H9 (cell line): ENCODE measurements around the gene DNAH12. TPM values are rescaled to one million over a fixed set of nuclear protein-coding genes. Genes with fewer than 3 reads are reported as not detected.
"Not testable (repeated sequence)": the region's sequence is repeated elsewhere in the genome, so short reads cannot be mapped to it uniquely, and the experiment has no call there.

Experiments
- DNase-seq: peaks from one replicate; pipeline ENCODE4 v3.0.0-alpha.2; 2017
- H2AFZ ChIP-seq: one replicate; pipeline ENCODE4 v1.6.1; 2013; ENCODE audit warnings: mild to moderate bottlenecking, low read length, control low read depth, moderate library complexity
- H2AK5ac ChIP-seq: 2 replicates; pipeline ENCODE4 v1.6.1; 2013; ENCODE audit warnings: low read length, control low read depth, mixed read lengths; ENCODE audit not compliant: insufficient read length
- H2BK120ac ChIP-seq: one replicate; pipeline ENCODE4 v1.6.1; 2013; ENCODE audit warnings: low read depth, mild to moderate bottlenecking, low read length, control low read depth, inconsistent platforms; ENCODE audit not compliant: poor library complexity, severe bottlenecking
- H2BK12ac ChIP-seq: 2 replicates; pipeline ENCODE4 v1.6.1; 2013; ENCODE audit warnings: low read length, control low read depth, mixed read lengths, low read depth; ENCODE audit not compliant: insufficient read length
- H2BK15ac ChIP-seq: 2 replicates; pipeline ENCODE4 v1.6.1; 2013; ENCODE audit warnings: low read depth, low read length, control low read depth
- H2BK20ac ChIP-seq: one replicate; pipeline ENCODE4 v1.6.1; 2013; ENCODE audit warnings: low read depth, mild to moderate bottlenecking, low read length, control low read depth, inconsistent platforms; ENCODE audit not compliant: poor library complexity, severe bottlenecking
- H2BK5ac ChIP-seq: 2 replicates; pipeline ENCODE4 v1.6.1; 2013; ENCODE audit warnings: low read length, control low read depth, mixed read lengths; ENCODE audit not compliant: insufficient read length
- H3K14ac ChIP-seq: 2 replicates; pipeline ENCODE4 v1.6.1; 2013; ENCODE audit warnings: low read length, control low read depth; ENCODE audit not compliant: insufficient read depth
- H3K18ac ChIP-seq: 2 replicates; pipeline ENCODE4 v1.6.1; 2013; ENCODE audit warnings: low read depth, mild to moderate bottlenecking, mixed read lengths, low read length, control low read depth; ENCODE audit not compliant: insufficient read length
- H3K23ac ChIP-seq: 2 replicates; pipeline ENCODE4 v1.6.1; 2013; ENCODE audit warnings: low read length, control low read depth, mixed read lengths, low read depth; ENCODE audit not compliant: insufficient read length
- H3K23me2 ChIP-seq: 2 replicates; pipeline ENCODE4 v1.6.1; 2013; ENCODE audit warnings: low read depth, mild to moderate bottlenecking, mixed read lengths, low read length, control low read depth; ENCODE audit not compliant: insufficient read length, poor library complexity, severe bottlenecking
- H3K27ac ChIP-seq: 2 replicates; pipeline ENCODE4 v1.5.1; 2013; ENCODE audit warnings: low read length, control low read depth, mixed read lengths, low read depth; ENCODE audit not compliant: insufficient read length
- H3K27me3 ChIP-seq: 2 replicates; pipeline ENCODE4 v1.6.1; 2013; ENCODE audit warnings: low read length, control low read depth, inconsistent platforms; ENCODE audit not compliant: insufficient read depth
- H3K4ac ChIP-seq: 2 replicates; pipeline ENCODE4 v1.6.1; 2013; ENCODE audit warnings: low read depth, mild to moderate bottlenecking, control low read depth, inconsistent platforms, low read length, moderate library complexity
- H3K4me1 ChIP-seq: 2 replicates; pipeline ENCODE4 v1.6.1; 2013; ENCODE audit warnings: low read length, control low read depth, inconsistent platforms; ENCODE audit not compliant: insufficient read depth
- H3K4me2 ChIP-seq: 2 replicates; pipeline ENCODE4 v1.6.1; 2013; ENCODE audit warnings: low read length, control low read depth, mixed read lengths; ENCODE audit not compliant: insufficient read length, insufficient read depth
- H3K56ac ChIP-seq: 2 replicates; pipeline ENCODE4 v1.6.1; 2013; ENCODE audit warnings: low read depth, mild to moderate bottlenecking, mixed read lengths, low read length, control low read depth; ENCODE audit not compliant: insufficient read length
- H3K79me1 ChIP-seq: 2 replicates; pipeline ENCODE4 v1.6.1; 2013; ENCODE audit warnings: low read depth, mild to moderate bottlenecking, moderate library complexity, low read length, control low read depth, inconsistent platforms; ENCODE audit not compliant: insufficient read depth, poor library complexity, severe bottlenecking
- H3K79me2 ChIP-seq: 2 replicates; pipeline ENCODE4 v1.6.1; 2013; ENCODE audit warnings: low read length, control low read depth, inconsistent platforms; ENCODE audit not compliant: insufficient read depth
- H3K9ac ChIP-seq: 2 replicates; pipeline ENCODE4 v1.6.1; 2013; ENCODE audit warnings: low read length, control low read depth, mixed read lengths; ENCODE audit not compliant: insufficient read length; ENCODE audit errors: extremely low read depth
- H3K9me3 ChIP-seq: one replicate; pipeline ENCODE4 v1.6.1; 2013; ENCODE audit warnings: low read depth, low read length, inconsistent platforms; ENCODE audit not compliant: control insufficient read depth
- H3T11ph ChIP-seq: one replicate; pipeline ENCODE4 v1.6.1; 2013; ENCODE audit warnings: mild to moderate bottlenecking, low read length, control low read depth, inconsistent platforms
- H4K20me1 ChIP-seq: one replicate; pipeline ENCODE4 v1.6.1; 2013; ENCODE audit not compliant: control insufficient read depth, insufficient read length, insufficient read depth
- H4K5ac ChIP-seq: 2 replicates; pipeline ENCODE4 v1.6.1; 2013; ENCODE audit warnings: low read depth, mild to moderate bottlenecking, mixed read lengths, low read length, control low read depth; ENCODE audit not compliant: insufficient read length
- H4K8ac ChIP-seq: replicated peaks from 2 replicates; pipeline ENCODE4 v1.6.1; 2013; ENCODE audit warnings: low read length, control low read depth, mixed read lengths, low read depth; ENCODE audit not compliant: insufficient read length
- H4K91ac ChIP-seq: 2 replicates; pipeline ENCODE4 v1.6.1; 2013; ENCODE audit warnings: low read depth, mild to moderate bottlenecking, moderate library complexity, mixed read lengths, low read length, control low read depth; ENCODE audit not compliant: insufficient read length
- H3K27ac Mint-ChIP-seq, 3 experiments: 2 replicates in 2 of 3; 3 replicates in 1 of 3; pipeline ENCODE4 v1.8.0; 2020 to 2021; ENCODE audit warnings: mixed read lengths in 3 of 3, mild to moderate bottlenecking in 1 of 3, moderate library complexity in 1 of 3
- H3K27me3 Mint-ChIP-seq: 2 replicates; pipeline ENCODE4 v1.8.0; 2021; ENCODE audit warnings: low read depth, mild to moderate bottlenecking, moderate library complexity, mixed read lengths
- H3K36me3 Mint-ChIP-seq, 3 experiments: 2 replicates in 2 of 3; 3 replicates in 1 of 3; pipeline ENCODE4 v1.8.0; 2020 to 2021; ENCODE audit warnings: low read depth in 3 of 3, mixed read lengths in 3 of 3; ENCODE audit not compliant: insufficient read depth in 1 of 3
- H3K4me1 Mint-ChIP-seq, 2 experiments: 2 replicates each; pipeline ENCODE4 v1.8.0; 2020; ENCODE audit warnings: mixed read lengths in 2 of 2
- H3K4me3 Mint-ChIP-seq, 2 experiments: 2 replicates in 1 of 2; 3 replicates in 1 of 2; pipeline ENCODE4 v1.8.0; 2020 to 2021; ENCODE audit warnings: mild to moderate bottlenecking in 2 of 2, mixed read lengths in 2 of 2, moderate library complexity in 1 of 2
- H3K9me3 Mint-ChIP-seq, 2 experiments: 2 replicates in 1 of 2; 3 replicates in 1 of 2; pipeline ENCODE4 v1.8.0; 2020; ENCODE audit warnings: mild to moderate bottlenecking in 2 of 2, mixed read lengths in 2 of 2, moderate library complexity in 1 of 2
- CTCF ChIP-seq: fragments of 200-600 bp; sonication (generic); conservative IDR thresholded peaks from 3 replicates; pipeline ENCODE4 v1.8.0; 2021; ENCODE audit warnings: antibody characterized with exemption, mild to moderate bottlenecking
- WGBS: extraction: QIAGEN DNeasy Blood & Tissue Kit; methylation state at CpG from one replicate; pipeline ENCODE4 v1.1.7; 2013; ENCODE audit warnings: missing lambda C conversion rate, low lambda C conversion rate, mixed read lengths; ENCODE audit not compliant: insufficient read length; ENCODE audit errors: extremely low coverage; 5-methylcytosine and 5-hydroxymethylcytosine counted together
- total RNA-seq: library from RNA; stranded (reverse); gene quantifications from 2 replicates; pipeline ENCODE4 v1.2.1, GENCODE V29; 2021

Gene DNAH12
- total RNA-seq, 1 experiment from 2014 or later = not detected

DNA sequence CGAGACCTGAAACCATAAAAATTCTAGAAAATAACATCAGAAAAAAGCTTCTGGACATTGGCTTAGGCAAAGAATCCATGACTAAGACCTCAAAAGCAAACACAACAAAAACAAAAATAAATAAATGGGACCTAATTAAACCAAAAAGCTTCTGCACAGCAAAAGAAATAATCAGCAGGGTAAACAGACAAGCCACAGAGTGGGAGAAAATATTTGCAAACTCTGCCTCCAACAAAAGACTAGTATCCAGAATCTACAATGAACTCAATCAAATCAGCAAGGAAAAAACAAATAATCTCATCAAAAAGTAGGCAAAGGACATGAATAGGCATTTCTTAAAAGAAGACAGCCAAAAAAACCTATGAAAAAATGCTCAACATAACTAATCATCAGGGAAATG, 59.6 kb downstream of the DNAH12 start:
- Mint-ChIP-seq H3K9me3 (peaks cover 3% of the 10 kb centered on the region in 2 experiments; a peak in 4 of 5 replicates), H3K4me1 (no peaks in the 10 kb centered on the region), H3K27ac (no peak overlapping the region), H3K27me3 (no peaks in the 10 kb centered on the region), H3K4me3 (no peak overlapping the region), H3K36me3 (peaks cover 0 to 2% (median 0%) of the 10 kb centered on the region in 3 experiments; a peak in 1 of 7 replicates)
- Histone ChIP-seq H2AK5ac (no peak overlapping the region), H3K27me3 (no peaks in the 10 kb centered on the region), H3K4me2 (no peak overlapping the region), H3K23me2 (no peaks in the 10 kb centered on the region), H2BK5ac (no peak overlapping the region), H3K14ac (no peak overlapping the region), H2BK20ac (no peak overlapping the region), H3T11ph (no peak overlapping the region), H3K9me3 (no peaks in the 10 kb centered on the region), H4K20me1 (no peaks in the 10 kb centered on the region), H2AFZ (no peak overlapping the region), H4K8ac (no peak overlapping the region), H3K79me1 (no peaks in the 10 kb centered on the region), H2BK15ac (no peak overlapping the region), H3K56ac (no peak overlapping the region), H4K5ac (no peak overlapping the region), H2BK120ac (no peak overlapping the region), H2BK12ac (no peak overlapping the region), H3K27ac (no peak overlapping the region), H3K23ac (no peak overlapping the region), H3K4ac (no peak overlapping the region), H3K79me2 (no peaks in the 10 kb centered on the region), H3K4me1 (no peaks in the 10 kb centered on the region), H3K9ac (no peak overlapping the region), H3K18ac (no peak overlapping the region), H4K91ac (no peak overlapping the region)
- no CpG with 5 or more reads among the region's 1 CpG for WGBS
- DNase-seq = no peak
- TF ChIP-seq CTCF = no peak

- not testable (repeated sequence) for H3K23me2 ChIP-seq, H3K4me1 Mint-ChIP-seq, DNase-seq, H3K4me1 ChIP-seq, H3K9ac ChIP-seq, H4K5ac ChIP-seq, H3K18ac ChIP-seq, H3K4me2 ChIP-seq, H2BK120ac ChIP-seq, H4K8ac ChIP-seq, H3T11ph ChIP-seq, H2BK5ac ChIP-seq, H3K56ac ChIP-seq, H3K14ac ChIP-seq, H3K23ac ChIP-seq, H3K27me3 Mint-ChIP-seq, H2AFZ ChIP-seq, H2BK12ac ChIP-seq, H3K27ac ChIP-seq, H2BK20ac ChIP-seq, H3K4ac ChIP-seq, H3K79me1 ChIP-seq, H3K27ac Mint-ChIP-seq, H2BK15ac ChIP-seq, H2AK5ac ChIP-seq, H3K9me3 ChIP-seq, H3K27me3 ChIP-seq, H3K79me2 ChIP-seq, H4K91ac ChIP-seq, H3K4me3 Mint-ChIP-seq, H4K20me1 ChIP-seq
- Mint-ChIP-seq H3K36me3 (peaks cover 3 to 20% (median 16%) of the 10 kb centered on the region in 3 experiments), H3K9me3 (peaks cover 35 to 36% of the 10 kb centered on the region in 2 experiments)
- no CpG with 5 or more reads among the region's 13 CpGs for WGBS
These were observed 67.0 kb downstream of the DNAH12 start for GRCh38 chr3:57477193-57477592.
